Measurements from ENCODE around the gene CPM.

The CPM gene

GRCh38 chr12:68903511-68903910, 29.5 kb downstream of the CPM start:
- DNase-seq, result no peak

- DNase-seq, result no peak
These were observed 31.4 kb downstream of the CPM start for GRCh38 chr12:68901551-68901950.

GRCh38 chr12:68901145-68901544, 31.8 kb downstream of the CPM start:
- no peak for DNase-seq

- no peak for DNase-seq
These were observed 32.7 kb downstream of the CPM start for GRCh38 chr12:68900241-68900640.

GRCh38 chr12:68899251-68899771, 33.7 kb downstream of the CPM start:
- DNase-seq, result no peak

- DNase-seq, result no peak
These were observed 36.0 kb downstream of the CPM start for GRCh38 chr12:68896881-68897540.

GRCh38 chr12:68894276-68894855, 38.6 kb downstream of the CPM start:
- DNase-seq, result no peak

GRCh38 chr12:68893741-68894140, 39.2 kb downstream of the CPM start:
- DNase-seq, result no peak

GRCh38 chr12:68893201-68893600, 39.8 kb downstream of the CPM start:
- DNase-seq, result no peak

- no peak for DNase-seq
These were observed 41.8 kb downstream of the CPM start for GRCh38 chr12:68891141-68891540.

GRCh38 chr12:68890701-68891113, 42.3 kb downstream of the CPM start:
- no peak for DNase-seq

GRCh38 chr12:68888243-68888642, 44.7 kb downstream of the CPM start:
- DNase-seq, result no peak

- no peak for DNase-seq
These were observed 45.3 kb downstream of the CPM start for GRCh38 chr12:68887641-68888040.

GRCh38 chr12:68886636-68887572, 46.1 kb downstream of the CPM start:
- DNase-seq, result no peak

GRCh38 chr12:68885381-68885780, 47.6 kb downstream of the CPM start:
- no peak for DNase-seq

- DNase-seq, result no peak
These were observed 48.7 kb downstream of the CPM start for GRCh38 chr12:68884251-68884650.

GRCh38 chr12:68883151-68883550, 49.8 kb downstream of the CPM start:
- DNase-seq, result no peak

GRCh38 chr12:68882251-68882964, 50.6 kb downstream of the CPM start:
- DNase-seq, result no peak

- DNase-seq, result no peak
These were observed 52.2 kb downstream of the CPM start for GRCh38 chr12:68880660-68881325.

GRCh38 chr12:68878846-68879245, 54.1 kb downstream of the CPM start:
- DNase-seq, result no peak

- DNase-seq, result no peak
These were observed 54.7 kb downstream of the CPM start for GRCh38 chr12:68878283-68878682.

- no peak for DNase-seq
These were observed 55.4 kb downstream of the CPM start for GRCh38 chr12:68877583-68877982.
